Stimulated activated CD8-positive, alpha-beta memory T cell treated with anti-CD3 and anti-CD28 coated beads, Interleukin-7, amount 100 ng/mL, for 48 hours (primary cell): ENCODE measurements around the gene RAET1G.

ENCODE experiments used
- DNase-seq, 2 donors: peaks; one replicate each; pipeline ENCODE4 v3.0.0-alpha.2; 2020; ENCODE audit warnings: low read depth in 1 of 2; ENCODE audit errors: extremely low read depth in 1 of 2

The RAET1G gene

DNA sequence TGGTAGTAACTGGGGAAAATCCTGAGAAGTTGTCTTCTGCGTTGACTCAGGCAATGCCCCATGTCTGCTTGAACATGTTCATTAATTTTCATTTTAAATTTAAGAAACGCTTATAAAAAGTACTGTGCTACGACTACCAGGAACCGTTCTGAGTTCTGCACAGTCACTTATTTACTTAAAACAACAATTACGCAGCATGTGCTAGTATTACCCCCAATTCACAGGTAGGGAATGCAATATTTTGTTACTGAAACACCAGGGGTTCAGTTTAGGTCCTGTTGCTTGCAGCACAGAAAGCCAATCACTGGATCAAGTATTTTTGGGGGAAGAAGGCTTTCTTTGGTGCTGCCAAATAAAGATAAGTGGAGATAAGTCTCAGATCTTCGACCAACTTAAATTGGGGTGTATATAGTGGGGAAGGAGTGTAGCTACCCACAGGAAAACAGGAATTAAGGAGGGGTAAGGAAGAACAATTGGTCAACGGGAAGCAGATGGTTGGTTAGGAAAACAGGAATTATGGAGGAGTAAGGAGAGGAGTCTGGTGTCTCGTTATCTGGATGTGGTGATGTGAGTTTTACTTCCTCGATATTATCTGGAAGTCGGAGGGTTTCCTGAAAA, 53.5 kb downstream of the RAET1G start:
- DNase-seq = no peak

DNA sequence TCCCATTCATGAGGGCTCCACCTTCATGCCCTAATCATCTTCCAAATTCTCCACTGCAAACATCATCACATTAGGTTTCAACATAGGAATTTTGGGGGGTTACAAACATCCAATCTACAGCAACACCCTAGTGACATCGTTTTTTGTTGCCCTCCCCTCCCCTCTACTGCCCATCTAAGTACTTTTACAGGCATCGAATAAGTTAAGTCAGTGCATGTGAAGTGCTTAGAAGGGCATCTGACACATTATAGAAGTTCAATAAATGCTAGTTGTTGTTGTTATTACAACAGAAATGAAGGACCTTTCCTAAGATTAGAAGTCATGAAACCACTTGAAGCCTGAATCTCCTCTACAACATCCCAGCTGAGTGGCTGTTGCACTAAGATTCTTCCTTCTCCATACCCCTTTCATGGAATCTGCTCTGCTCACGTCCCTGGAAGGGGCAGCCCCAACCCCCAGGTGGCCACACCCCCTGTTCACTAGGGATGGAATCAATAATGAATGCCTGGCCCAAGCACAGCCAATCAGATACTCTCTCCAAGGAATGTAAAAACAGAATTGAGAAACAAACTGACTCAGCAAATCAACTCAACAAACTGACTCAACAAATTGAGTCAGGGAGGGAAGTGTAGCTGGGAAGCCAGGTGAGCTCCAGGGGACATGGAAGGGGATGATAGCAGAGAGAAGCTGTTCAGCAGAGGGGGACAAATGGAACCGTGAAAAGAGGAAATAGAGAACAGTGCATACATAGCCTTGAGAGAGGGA, 54.9 kb downstream of the RAET1G start:
- DNase-seq = no peak
